ENCODE data around the gene GABBR2.
"Not testable (repeated sequence)": the region's sequence is repeated elsewhere in the genome, so short reads cannot be mapped to it uniquely, and the experiment has no call there.

The GABBR2 gene

DNA sequence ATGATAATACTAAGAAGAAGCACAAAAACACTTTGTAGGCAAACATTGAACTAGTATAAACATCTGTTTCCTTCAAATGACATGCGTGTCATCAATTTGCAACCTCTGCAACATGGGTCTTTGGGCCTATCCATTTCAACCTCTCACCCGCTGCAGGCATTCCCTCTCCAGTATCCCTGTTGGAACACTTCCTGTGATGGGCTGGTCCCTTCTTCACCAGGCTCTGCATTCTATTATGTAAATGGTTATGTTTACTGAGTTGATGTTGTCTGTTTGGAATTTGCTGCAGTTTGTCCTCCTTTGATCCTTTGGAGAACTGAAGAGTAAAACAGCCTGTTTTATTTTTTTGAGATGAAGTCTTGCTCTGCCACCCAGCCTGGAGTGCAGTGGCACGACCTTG is 436.7 kb downstream of the GABBR2 start:
- DNase-seq: no peak

- no peak for DNase-seq
Measured at GRCh38 chr9:98271479-98271878, 437.3 kb downstream of the GABBR2 start.

GRCh38 chr9:98270284-98270683 is 438.5 kb downstream of the GABBR2 start:
- not testable (repeated sequence) for DNase-seq

DNA sequence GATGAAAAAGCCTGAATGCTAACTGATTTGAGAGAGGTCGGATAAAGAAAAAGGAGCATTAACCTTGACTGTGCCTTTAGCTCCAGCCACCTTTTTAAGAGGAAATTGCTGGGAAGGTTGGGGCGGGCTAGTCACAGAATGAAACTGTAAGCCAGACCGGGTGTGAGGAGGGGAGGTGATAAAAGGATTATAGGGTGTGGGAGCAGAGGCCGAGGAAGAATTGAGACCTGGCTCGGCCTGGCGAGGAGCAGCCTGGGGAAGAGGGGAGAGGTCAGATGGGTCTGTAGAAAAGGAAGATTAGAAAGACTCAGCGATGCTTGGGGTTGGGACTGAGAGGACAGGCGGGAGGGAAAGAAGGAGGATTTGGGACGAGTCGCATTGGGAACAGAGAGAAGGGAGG is 439.1 kb downstream of the GABBR2 start:
- not testable (repeated sequence) for DNase-seq

DNA sequence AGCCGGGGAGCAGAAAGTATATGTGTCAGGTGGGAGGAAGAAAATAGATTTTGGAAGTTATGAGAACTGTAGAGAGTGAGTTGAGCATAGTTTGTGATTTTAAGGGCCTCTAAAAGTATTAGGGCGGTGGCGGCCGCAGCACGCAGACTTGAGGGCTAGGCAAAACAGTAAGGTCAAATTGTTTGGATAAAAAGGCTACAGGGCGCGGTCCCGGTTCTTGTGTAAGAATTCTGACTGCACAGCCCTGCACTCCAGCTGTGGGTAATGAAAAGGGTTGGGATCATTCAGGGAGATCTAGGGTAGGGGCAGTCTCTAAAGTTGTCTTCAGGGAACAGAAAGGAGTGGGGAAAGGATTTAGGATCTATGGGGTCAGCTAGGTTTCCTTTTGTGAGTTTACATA is 441.2 kb downstream of the GABBR2 start:
- DNase-seq: not testable (repeated sequence)

DNA sequence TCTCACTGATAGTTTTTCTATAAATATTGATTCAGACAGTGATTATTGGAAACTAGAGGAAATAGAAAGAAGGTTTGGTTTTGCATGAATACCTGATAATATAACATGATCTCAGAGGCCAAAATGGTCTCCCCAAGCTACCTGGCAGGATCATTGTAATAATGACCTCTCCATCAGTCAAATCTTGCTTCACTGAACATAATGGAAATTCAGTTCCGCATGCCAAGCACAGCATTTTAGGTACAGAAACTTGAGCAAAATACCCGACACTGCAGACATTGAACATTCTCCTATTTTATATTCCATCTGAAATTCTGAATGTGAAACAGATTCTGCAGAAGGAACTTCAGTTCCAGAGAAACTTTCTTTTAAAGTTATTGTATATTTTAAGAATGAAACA is 444.2 kb downstream of the GABBR2 start:
- DNase-seq: no peak

DNA sequence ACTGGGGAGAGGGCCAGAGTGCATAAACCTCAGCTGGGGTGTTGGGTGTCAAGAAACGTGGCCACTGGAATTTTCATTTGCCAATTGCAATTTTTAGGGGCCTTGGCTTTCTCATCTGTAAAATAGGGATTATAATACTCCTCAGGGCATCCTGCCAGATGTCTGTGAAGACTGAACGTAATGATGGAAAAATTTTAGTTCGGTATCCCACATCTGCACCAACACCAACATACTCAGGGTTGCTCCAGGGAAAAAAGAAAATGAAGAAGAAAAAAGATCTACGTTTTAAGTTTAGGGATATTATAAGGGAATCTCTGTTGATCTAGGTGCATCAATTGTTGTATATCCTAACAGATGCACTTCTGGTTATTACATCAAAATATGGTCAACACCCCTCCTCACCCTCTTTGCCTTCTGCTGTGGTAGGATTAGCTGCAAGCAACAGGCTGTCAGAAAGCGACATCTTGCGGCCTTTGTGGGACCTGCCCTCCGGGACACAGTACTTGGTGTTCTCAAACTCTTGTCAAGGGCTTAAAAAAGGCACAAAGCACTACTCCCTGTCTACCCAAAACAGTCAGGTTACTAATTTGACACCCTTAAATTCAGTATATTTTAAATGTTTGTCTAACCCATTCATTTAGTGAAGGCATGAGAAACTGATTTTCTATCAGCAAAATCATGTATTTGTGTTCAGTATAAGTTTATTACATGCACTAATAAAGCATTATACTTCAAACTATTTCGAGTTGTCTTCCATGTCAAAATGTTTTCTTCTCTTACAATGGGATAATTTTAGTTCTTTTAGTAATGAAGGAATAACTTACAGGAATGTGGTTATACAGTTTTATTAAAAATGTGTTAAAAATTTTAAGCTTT is 445.0 kb downstream of the GABBR2 start:
- DNase-seq: peak; percentile 80

- DNase-seq: no peak
Measured at GRCh38 chr9:98263080-98263479, 445.7 kb downstream of the GABBR2 start.

DNA sequence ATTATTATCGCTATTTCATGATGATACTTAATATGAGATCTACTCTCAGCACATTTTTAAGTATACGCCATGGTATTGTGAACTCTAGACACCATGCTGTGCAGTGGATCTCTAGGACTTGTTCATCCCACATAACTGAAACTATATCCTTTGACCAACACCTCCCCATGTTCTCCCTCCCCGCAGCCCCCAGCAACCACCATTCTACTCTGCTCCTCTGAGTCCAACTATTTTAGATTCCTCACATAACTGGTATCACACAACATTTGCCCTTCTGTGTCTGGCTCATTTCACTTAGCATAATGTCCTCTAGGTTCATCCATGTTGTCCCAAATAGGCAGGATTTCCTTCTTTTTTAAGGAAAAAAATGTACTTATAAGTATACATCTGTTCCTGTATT is 446.7 kb downstream of the GABBR2 start:
- DNase-seq: no peak

- no peak for DNase-seq
Measured at GRCh38 chr9:98260635-98261034, 448.1 kb downstream of the GABBR2 start.

- no peak for DNase-seq
Measured at GRCh38 chr9:98259791-98260190, 448.9 kb downstream of the GABBR2 start.

- DNase-seq: no peak
Measured at GRCh38 chr9:98256756-98257155, 452.0 kb downstream of the GABBR2 start.

- peak; percentile 96 for DNase-seq
Measured at GRCh38 chr9:98255578-98256296, 453.0 kb downstream of the GABBR2 start, which contains the start of gene TBC1D2. Gene TBC1D2 (minus strand): TSS chr9:98255649. CDS start chr9:98255541, 108 bp downstream.

DNA sequence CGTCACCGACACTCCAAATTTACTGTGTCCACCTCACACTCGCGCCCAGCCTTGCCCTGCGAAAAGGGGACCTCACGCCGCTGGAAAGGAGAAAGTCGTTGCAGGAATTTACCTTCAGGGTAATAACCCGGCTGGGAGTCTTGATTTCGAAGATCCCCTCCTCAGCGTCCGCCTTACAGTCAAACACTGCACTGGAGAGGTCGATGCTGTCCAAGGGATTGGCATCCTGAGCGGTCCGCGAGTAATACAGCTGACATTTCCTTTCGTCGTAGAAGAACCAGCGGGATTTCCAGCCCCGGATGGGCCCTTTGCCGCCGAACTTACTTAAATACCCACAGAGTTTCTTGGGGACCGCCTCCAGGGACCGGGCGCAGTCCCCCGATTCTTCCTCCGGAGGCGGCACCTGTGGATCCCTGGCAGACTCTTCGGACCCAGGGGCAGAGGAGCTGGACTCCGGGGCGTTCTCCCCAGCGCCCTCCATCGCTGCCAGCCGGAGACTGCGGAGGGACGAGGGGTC is 453.6 kb downstream of the GABBR2 start:
- DNase-seq: peak; percentile 48

DNA sequence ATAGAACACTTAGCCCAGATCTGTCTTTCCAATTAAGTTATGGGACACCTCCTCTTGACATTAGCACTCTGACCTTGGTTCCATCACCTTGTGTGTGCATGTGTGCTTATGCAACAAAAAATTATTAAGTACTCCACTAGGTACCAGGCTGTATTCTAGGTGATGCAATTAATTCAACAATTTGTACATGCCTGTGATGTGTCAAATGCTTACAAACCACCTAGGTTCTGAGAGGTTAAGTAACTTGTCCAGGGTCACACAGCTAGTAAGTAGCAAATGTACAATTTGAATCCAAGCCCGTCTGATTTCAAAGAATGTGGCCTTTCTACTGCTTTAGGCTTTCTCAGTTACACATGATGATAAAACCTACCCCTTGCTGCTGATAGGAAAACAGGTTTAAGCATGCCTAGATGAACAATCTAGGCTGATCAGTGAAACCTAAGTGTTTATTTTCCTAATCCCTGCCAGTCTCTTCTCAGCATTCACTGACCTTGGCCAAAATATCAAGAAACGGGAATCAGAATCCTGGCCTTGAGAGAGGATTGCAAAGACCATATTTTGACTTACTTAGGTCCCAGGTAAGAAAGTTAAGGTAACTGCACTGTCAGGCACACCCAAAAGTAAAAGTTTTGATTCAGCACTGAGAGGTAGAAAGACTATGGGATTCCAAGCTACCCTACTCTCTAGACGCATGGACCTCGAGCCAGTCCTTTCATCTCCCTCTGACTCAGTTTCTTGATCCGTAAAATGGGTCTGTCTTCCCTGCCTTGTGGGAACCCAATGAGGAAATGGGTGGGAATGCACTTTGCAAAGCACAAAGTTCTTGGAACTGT is 454.3 kb downstream of the GABBR2 start:
- no peak for DNase-seq

GRCh38 chr9:98253565-98253964 is 455.2 kb downstream of the GABBR2 start:
- DNase-seq: no peak

DNA sequence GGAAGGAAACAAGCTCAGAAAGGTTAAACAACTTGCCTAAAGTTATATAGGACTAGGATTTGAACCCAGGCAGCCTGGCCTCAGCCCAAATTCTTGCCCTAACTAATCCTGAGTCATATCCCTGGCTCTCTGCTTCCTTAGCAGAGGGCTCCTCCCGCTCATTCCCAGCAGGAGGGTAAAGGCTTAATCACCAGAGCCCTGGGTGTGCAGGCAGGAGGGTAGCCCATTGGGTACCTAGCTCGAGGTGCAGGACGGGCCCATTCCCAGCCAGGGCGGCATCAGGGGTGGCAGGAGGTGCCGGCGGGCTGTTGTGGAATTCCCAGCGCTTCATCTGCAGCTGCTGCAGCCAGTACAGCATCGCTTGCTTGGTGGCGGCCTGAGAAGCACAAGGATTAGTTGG is 457.2 kb downstream of the GABBR2 start:
- peak; percentile 91 for DNase-seq

DNA sequence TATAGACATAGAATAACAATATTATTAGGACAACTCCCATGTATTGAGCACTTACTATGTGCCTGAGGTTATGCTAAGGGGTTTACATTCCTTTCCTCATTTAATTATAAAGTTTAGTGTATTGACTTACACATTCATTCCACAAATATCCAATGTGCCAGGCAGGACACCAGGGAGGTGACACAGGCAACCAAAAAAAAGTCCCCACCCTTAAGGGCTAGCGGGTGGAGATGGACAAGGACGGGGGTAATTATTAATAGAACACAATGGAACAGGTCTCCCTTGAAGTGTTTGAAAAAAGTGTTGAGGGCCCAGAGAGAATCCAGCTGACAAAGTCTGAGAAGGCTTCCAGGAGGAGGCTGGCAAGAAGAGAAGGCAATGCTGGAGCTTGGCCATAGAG is 459.0 kb downstream of the GABBR2 start:
- no peak for DNase-seq

DNA sequence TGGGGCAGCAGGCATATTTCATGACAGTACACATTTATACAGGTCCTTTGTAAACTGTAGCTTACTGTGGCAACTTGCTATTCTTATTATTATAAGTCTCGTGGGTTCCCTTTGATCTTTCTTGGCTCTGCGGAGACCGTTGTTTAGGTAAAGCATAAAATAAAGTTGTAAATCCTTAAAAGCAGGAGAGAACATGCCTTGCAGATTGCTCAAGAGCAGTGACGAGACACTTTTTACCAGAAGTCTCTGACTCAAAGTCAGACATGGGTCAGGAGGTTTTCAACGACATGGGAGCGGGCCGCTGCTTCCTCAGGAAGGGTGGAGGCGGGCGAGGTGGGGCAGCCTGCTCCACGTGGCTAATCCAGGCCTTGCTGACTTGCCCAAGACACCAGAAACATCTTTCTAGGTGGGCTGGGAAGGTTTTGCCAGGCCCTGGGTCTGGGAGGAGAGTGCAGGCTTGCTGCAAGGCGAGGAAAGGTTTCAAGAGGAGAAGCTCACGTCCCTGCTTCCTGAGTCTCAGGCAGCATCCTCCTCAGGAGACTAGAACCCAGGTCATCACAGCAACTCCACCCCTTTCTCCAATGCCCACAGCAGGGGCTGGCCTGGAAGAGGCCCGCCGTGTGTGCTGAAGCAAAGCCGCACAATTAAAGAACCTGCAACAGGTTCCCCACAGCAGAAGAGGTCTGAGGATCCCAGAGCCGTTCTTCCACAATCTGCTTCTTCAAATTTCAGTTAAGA is 459.8 kb downstream of the GABBR2 start:
- DNase-seq: peak; percentile 97

- DNase-seq: peak; percentile 11
Measured at GRCh38 chr9:98247831-98248657, 460.7 kb downstream of the GABBR2 start.

- no peak for DNase-seq
Measured at GRCh38 chr9:98242426-98242825, 466.3 kb downstream of the GABBR2 start.
